GM18951 (cell line): ENCODE results near the gene DEGS1.

Experiments
- POLR2A ChIP-seq: IDR thresholded peaks from 4 replicates; pipeline ENCODE4 v1.6.1; 2011; ENCODE audit warnings: mild to moderate bottlenecking; ENCODE audit not compliant: insufficient read length, insufficient read depth; ENCODE audit errors: extremely low read depth
- in situ Hi-C: fragments of 300-500 bp; cut with MboI; formaldehyde crosslinking; loops from one replicate; pipeline ENCODE4 v1.12.0; 2022; ENCODE audit warnings: low sequenced_read_pairs, mixed read lengths, inconsistent platforms; ENCODE audit not compliant: unreplicated experiment

Gene DEGS1

DNA sequence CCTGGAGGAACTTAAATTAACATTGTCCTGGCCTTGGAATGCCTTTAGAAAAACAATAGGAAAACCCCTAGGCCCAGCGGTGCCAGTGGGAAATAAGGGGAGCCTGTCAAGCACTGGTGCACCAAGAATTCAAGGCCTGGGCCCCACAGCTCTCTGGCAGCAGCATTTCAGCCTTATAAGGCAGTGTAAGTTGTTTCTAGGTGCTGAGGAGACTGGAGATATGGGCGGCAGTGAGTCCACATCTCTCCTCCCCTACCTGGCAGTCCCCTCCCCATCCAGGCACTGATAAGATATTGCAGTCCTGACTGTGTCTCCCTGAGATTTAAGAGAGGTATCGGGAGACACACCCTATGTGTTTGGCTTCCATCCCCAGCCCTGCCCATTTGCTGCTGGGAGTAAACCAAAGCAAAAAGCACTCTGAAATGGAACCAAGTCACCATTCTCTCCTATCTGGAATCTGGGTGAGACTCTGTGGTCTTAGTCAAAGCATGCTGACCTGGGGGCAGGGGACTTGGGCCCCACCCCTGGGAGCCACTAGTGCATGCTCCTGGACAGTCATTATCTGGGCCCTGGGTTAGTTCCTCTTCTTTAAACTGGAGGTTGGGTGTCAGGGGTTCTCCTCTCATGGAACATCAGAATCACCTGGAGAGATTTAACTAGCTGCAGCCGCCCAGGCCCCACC lies 30.5 kb downstream of the DEGS1 start:
- in situ Hi-C loops = no loop called here

DNA sequence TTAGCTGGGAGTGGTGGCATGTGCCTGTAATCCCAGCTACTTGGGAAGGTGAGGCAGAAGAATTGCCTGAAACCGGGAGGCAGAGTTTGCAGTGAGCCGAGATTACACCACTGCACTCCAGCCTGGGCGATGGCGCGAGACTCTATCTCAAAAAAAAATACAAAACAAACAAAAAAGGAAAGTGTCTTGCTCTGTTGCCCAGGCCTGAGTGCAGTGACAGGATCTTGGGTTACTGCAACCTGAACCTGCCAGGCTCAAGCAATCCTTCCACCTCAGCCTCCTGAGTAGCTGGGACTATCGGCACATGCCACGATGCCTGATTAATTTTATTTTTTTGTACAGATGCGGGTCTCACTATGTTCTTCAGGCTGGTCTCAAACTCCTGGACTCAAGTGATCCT lies 33.3 kb downstream of the DEGS1 start:
- TF ChIP-seq POLR2A = no peak
- in situ Hi-C loops = no loop called here

More for the DNA sequence above, 30.5 kb downstream of the DEGS1 start:
- TF ChIP-seq POLR2A = no peak

DNA sequence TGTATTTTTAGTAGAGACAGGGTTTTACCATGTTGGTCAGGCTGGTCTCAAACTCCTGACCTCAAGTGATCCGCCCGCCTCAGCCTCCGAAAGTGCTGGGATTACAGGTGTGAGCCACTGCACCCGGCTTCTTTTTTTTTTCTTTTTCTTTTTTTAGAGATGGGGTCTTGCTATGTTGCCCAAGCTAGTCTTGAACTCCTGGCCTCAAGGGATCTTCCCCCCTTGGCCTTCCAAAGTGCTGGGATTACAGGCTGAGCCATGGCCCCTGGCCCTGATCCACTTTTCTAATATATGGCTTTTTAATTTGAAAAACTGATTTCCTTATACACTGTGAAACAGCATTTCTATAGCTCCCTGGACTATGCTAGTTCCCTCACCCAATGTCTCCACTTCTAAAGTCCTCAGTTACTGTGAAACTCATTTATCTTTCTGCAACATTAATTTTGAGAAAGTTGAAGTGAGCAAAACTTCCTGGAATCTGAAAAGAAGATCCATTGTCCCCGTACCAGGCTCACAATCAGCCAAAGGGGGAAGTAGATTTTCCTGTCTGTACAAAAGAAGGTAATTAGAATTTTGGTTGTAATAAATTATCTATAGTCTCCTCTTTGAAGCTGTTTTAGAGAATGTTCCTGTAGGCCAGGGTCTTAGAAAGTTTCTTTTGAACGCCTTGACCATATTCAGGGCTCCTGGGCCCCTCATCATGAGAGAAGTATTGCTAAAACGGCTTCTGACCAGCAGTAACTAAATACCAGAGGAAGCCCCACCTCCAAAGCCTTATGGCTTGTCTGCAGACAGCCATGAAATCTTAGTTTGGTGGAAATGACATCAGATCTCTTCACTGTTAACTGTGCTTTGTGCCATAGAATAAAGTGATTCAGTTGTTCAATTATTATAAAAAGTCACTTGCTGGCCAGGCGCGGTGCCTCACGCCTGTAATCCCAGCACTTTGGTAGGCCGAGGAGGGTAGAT lies 34.9 kb downstream of the DEGS1 start:
- no peak for TF ChIP-seq POLR2A
- in situ Hi-C loops = no loop called here

DNA sequence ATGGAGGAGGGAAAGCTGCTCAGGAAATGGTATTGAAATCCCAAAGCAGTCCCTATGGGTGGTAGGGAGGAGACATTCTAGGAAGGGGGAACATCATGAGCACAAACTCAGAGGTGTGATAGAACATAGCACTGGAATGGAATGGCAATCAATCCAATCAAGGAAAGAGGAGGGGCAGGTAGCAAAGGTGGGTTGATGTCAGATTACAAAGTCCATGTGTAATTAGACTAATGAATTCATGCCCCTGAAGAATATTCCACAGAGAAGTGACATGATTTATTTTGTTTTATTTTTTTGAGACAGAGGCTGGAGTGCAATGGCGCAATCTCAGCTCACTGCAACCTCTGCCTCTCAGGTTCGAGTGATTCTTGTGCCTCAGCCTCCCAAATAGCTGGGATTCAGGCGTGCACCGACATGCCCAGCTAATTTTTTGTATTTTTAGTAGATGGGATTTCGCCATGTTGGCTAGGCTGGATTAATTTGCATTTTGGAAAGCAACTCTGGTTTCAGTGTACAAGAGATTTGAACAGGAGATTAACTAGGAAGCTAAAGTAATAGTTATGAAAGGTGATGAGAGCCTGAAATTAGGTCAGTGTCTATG lies 36.1 kb downstream of the DEGS1 start:
- no peak for TF ChIP-seq POLR2A
- in situ Hi-C loops = no loop called here

DNA sequence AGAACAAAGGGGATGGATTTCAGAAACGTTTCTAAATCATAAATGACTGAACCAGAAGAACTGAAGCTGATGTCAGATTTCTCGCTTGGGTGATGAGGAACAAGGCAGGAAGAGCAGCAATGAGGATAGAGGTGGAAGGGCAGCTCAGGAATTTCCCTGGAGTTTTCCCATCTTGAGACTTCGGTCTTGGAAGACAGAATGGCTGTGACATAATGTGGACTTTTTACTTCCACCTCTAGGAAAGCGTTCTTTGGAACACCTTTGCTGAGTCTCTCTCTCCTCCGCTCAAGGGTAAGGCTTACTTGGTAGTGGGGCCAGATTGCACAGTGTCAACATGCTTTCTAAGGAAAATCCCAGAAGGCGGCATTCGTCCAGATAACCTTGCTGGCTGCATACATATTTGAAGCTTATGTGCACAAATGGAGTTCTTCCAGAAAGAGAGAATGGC lies 36.6 kb downstream of the DEGS1 start:
- no peak for TF ChIP-seq POLR2A
- in situ Hi-C loops = no loop called here

DNA sequence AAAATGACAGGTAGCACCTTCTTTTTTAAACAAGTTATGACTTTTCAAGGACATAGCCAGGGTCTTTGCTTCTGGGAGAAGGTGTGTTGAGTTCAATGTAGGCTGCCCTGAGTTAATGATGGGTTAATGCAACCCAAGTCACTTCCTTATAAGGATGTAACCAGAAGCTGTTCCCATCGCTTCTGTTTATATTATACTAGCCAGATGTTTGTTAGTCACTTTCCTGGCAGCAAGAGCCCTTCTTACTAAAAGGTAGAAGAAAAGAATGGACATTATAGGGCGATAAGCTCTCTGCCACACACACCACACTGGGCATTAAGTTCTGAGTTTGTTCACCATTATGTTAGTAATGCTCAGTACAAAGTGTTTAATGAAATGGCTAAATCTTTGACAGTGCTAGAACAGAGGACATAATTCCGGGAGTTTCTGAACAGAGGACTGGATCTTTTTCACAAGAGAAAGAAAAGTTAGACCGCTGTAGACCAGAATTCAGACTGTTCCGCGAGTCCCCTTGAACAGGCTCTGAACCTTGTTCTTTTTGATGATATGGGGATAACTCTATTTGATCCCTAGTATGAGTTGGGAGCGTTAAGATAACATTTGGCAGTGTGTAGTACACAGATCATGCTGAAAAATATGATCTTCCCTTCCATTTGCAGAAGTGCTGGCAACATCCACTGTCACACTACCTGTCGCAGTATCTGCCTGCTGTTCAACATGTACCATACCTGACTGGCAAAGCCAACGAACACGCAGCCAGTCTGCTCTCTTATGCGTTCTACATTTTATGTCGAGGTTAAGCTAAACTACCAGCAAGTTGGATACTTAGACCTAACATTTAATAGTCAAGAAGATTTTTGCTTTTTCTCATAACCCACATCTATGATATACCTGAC lies 41.0 kb downstream of the DEGS1 start:
- in situ Hi-C loops = no loop called here
- TF ChIP-seq POLR2A = no peak

DNA sequence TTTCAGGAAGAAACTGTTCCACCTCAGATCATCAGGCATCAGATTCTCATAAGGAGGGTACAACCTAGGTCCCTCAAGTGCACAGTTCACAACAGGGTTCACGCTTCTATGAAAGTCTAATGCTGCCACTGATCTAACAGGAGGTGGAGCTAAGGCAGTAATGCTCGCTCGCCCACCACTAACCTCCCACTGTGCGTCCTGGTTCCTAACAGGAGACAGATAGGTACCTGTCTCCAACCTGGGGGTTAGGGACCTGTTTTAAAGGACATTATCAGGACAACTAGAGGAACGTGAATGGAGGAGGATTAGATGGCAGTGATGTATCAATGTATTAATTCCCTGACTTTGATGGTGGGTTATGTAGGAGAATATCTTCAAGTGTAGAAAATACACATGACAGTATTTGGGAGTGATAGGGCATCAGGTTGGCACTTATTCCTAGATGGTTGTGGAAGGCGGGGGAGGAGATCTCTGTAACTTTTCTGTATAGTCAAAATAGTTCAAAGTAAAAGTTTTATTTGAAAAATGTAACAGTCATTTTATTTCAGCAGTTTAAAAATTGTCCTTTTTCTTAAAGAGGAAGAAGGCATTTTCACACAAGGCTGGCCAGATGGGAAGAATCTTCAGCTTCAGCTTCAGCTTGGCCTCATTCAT lies 43.9 kb downstream of the DEGS1 start:
- no peak for TF ChIP-seq POLR2A
- in situ Hi-C loops = no loop called here

DNA sequence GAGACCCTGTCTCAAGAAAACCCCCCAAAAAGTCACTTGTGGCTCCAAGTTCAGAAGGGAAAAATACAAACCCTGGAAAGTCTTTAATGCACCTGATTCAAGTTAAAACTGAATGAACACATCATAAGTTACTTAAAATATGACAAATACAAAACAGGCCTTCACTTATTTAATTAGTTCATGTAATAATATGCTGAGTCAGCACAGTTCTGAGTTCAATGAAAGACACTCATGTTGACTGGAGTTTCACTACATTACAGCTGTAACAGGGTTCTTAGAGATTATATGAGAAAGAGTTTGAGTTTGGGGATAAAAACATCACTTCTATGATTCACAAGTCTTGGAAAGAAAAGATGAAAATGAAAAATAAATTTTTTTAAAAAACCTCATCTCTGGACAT lies 51.0 kb downstream of the DEGS1 start:
- in situ Hi-C loops = no loop called here
- no peak for TF ChIP-seq POLR2A

DNA sequence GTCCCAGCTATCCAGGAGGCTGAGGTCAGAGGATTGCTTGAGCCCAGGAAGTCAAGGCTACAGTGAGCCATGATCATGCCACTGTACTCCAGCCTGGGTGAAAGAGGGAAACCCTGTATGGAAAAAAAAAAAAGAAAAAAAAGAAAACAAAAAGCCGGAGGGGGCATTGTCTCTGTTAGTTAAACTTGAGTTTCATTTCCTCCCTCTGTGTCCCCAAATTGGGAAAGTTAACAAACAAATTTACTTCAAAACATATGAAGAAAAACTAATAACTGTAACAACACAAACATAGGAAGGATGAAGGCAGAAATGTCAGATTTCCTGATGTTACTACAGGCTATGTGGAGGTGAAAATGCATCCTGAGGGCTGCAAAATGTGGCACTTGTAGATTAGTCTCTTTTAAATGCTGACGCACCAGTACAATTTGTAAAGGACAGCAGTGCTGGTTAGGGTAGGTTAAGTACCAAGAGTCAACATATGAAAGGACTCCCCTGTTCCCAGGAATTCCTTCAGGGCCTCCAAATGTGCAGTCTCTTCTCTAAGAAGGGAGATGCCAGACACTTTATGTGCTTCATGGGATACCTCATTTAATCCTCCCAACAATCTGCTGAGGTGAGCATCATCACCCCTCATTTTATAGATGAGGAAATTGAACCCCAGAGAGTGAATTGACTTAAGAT lies 52.9 kb downstream of the DEGS1 start:
- no peak for TF ChIP-seq POLR2A
- in situ Hi-C loops = no loop called here

DNA sequence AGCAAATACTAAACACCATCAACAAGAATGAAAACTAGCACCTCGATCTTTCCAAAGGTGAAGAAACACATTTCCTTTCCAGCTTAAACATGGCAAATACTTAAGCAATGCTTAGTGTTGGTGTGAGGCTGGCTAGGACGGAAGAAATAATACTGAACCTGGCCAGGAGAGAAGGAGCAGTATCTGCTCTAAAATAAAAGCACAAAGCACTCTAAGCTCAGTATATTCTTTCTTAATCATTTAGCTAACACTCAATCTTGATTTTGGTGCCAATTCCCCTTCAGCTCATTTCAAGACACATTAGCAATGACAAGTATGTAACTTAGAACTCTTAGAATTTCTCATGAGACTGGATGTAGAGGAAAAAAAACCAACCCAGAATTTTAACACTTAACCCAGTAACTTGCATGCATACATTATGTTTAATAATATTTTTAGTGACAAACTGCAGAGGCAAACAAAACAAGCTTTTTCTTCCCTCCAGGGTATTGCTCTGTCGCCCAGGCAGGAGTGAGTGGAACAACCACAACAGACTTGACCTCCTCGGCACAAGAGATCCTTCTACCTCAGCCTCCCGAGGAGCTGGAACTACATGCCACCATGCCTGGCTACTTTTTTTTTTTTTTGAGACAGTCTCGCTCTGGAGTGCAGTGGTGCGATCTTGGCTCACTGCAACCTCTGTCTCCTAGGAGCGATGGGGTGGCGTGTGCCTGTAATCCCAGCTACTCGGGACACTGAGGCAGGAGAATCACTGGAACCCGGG lies 54.3 kb downstream of the DEGS1 start:
- in situ Hi-C loops = no loop called here

DNA sequence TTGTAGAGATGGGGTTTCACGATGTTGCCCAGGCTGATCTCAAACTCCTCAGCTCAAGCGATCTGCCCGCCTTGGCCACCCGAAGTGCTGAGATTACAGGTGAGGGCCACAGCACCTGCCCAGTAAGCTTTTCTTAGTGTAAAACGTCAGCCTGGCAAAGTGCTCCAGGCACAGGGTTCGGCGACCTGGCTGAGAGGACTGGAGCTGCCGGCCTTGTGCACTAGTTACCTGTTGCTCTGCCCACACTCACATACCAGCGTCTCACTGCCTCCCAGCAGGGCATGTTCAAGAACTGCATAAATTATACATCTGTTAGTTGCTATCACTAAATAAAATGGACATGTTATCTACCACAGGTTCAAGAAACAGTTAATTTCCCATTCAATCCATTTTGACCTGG lies 55.2 kb downstream of the DEGS1 start:
- TF ChIP-seq POLR2A = no peak
- in situ Hi-C loops = no loop called here

More for the DNA sequence above, 54.3 kb downstream of the DEGS1 start:
- no peak for TF ChIP-seq POLR2A
